Gastroesophageal sphincter (tissue), 4 donors: Measurements from ENCODE around the gene IGFBP2. TPM values are rescaled to one million over a fixed set of nuclear protein-coding genes. Genes with fewer than 3 reads are reported as not detected.
A peak's percentile ranks its signal among the peaks of the same experiment; 100 is the strongest.

Source experiments
- ATAC-seq: fragments of 150-250 bp; one replicate; pipeline ENCODE4 v1.9.1; 2016; ENCODE audit warnings: mild to moderate bottlenecking, moderate library complexity
- H3K27ac ChIP-seq, 4 donors: fragments of 200-600 bp; sonication (generic) in 3 of 4; 1 replicate in 3 of 4; 2 replicates in 1 of 4; pipeline ENCODE4 v1.5.1; 2016 to 2019
- H3K27me3 ChIP-seq: fragments of 200-600 bp; sonication (generic); one replicate; pipeline ENCODE4 v1.5.1; 2019
- H3K36me3 ChIP-seq, 2 donors: fragments of 200-600 bp; sonication (generic); one replicate each; pipeline ENCODE4 v1.5.1; 2019; ENCODE audit warnings: control low read depth in 1 of 2
- H3K4me1 ChIP-seq, 3 donors: fragments of 200-600 bp; sonication (generic); 1 replicate in 2 of 3; 2 replicates in 1 of 3; pipeline ENCODE4 v1.5.1; 2016 to 2019; ENCODE audit warnings: control low read depth in 2 of 3
- H3K4me3 ChIP-seq, 2 donors: fragments of 200-600 bp; sonication (generic); one replicate each; pipeline ENCODE4 v1.5.1; 2019; ENCODE audit warnings: mild to moderate bottlenecking in 1 of 2, moderate library complexity in 1 of 2
- H3K9me3 ChIP-seq, 3 donors: fragments of 200-600 bp; sonication (generic); one replicate each; pipeline ENCODE4 v1.5.1; 2017 to 2019; ENCODE audit warnings: control low read depth in 2 of 3
- CTCF ChIP-seq, 4 experiments: fragments of 200-600 bp in 2 of 4; fragments of 450-650 bp in 2 of 4; sonication (generic) in 1 of 4; IDR thresholded peaks; one replicate each; pipeline ENCODE4 v1.5.1; 2017 to 2019; ENCODE audit warnings: antibody characterized with exemption in 4 of 4, mild to moderate bottlenecking in 2 of 4, moderate library complexity in 2 of 4
- EP300 ChIP-seq: sonication (generic); formaldehyde crosslinking; IDR thresholded peaks from one replicate; pipeline ENCODE4 v1.6.1; 2017; ENCODE audit warnings: antibody characterized with exemption, mild to moderate bottlenecking
- POLR2A ChIP-seq, 2 donors: fragments of 450-650 bp; IDR thresholded peaks; one replicate each; pipeline ENCODE4 v1.6.1; 2017; ENCODE audit warnings: antibody characterized with exemption in 2 of 2, mild to moderate bottlenecking in 2 of 2, moderate library complexity in 1 of 2
- POLR2AphosphoS5 ChIP-seq: sonication (generic); formaldehyde crosslinking; IDR thresholded peaks from one replicate; pipeline ENCODE4 v1.6.1; 2017; ENCODE audit warnings: antibody characterized with exemption
- WGBS, 2 donors: methylation state at CpG; one replicate each; pipeline ENCODE4 v1.1.5; 2018; ENCODE audit warnings: low coverage in 1 of 2; 5-methylcytosine and 5-hydroxymethylcytosine counted together
- total RNA-seq, 4 donors: library from RNA; depleted of rRNA; stranded (reverse); fragments of >200 nt; gene quantifications; one replicate each; pipeline ENCODE4 v1.1.0, GENCODE V29; 2016

Gene IGFBP2
- total RNA-seq, 4 donors from 2014 or later = 137 to 449 (median 301) TPM

GRCh38 chr2:216700781-216701180, 67.6 kb downstream of the IGFBP2 start:
- no peaks in the 10 kb centered on the region for H3K9me3 ChIP-seq
- H3K27ac ChIP-seq = peak overlapping the region; percentile 62 to 93 (median 72)
- no peak for TF ChIP-seq EP300
- TF ChIP-seq POLR2AphosphoS5 = no peak
- TF ChIP-seq POLR2A (IDR thresholded peaks at IDR 0.05) = no peak
- TF ChIP-seq CTCF (IDR thresholded peaks at IDR 0.05) = no peak
- H3K4me3 ChIP-seq = no peak overlapping the region
- WGBS, 2 donors = 27 to 42% methylated on average over 5 of the region's 5 CpGs
- ATAC-seq = no peak
- H3K4me1 ChIP-seq = peaks cover 0 to 59% (median 5%) of the 10 kb centered on the region in 3 donors
- H3K27me3 ChIP-seq = no peaks in the 10 kb centered on the region
- H3K36me3 ChIP-seq = no peaks in the 10 kb centered on the region

GRCh38 chr2:216701544-216701943, 68.3 kb downstream of the IGFBP2 start:
- H3K27me3 ChIP-seq = no peaks in the 10 kb centered on the region
- H3K27ac ChIP-seq = peak overlapping the region in 1 of 4 donors; percentile 93
- 89 to 95% methylated on average over 4 to 6 of the region's 7 CpGs for WGBS, 2 donors
- H3K36me3 ChIP-seq = no peaks in the 10 kb centered on the region
- H3K4me3 ChIP-seq = no peak overlapping the region
- peaks cover 0 to 52% (median 5%) of the 10 kb centered on the region in 3 donors for H3K4me1 ChIP-seq
- H3K9me3 ChIP-seq = no peaks in the 10 kb centered on the region
- ATAC-seq = no peak
- TF ChIP-seq POLR2AphosphoS5 (no peak), EP300 (no peak), POLR2A (IDR thresholded peaks at IDR 0.05) (no peak), CTCF (IDR thresholded peaks at IDR 0.05) (no peak)

GRCh38 chr2:216702756-216703155, 69.5 kb downstream of the IGFBP2 start:
- Histone ChIP-seq H3K27ac (no peak overlapping the region), H3K36me3 (no peaks in the 10 kb centered on the region), H3K9me3 (no peaks in the 10 kb centered on the region), H3K27me3 (no peaks in the 10 kb centered on the region), H3K4me3 (no peak overlapping the region), H3K4me1 (peaks cover 0 to 39% (median 5%) of the 10 kb centered on the region in 3 donors)
- no peak for ATAC-seq
- TF ChIP-seq CTCF (IDR thresholded peaks at IDR 0.05) (no peak), POLR2A (IDR thresholded peaks at IDR 0.05) (no peak), EP300 (no peak), POLR2AphosphoS5 (no peak)
- WGBS, 2 donors = 67% methylated on average over 1 of the region's 1 CpG; no CpG with 5 or more reads in 1 of the 2 donors

- Histone ChIP-seq H3K4me3 (no peak overlapping the region), H3K27ac (peak overlapping the region; percentile 4 to 85 (median 76)), H3K36me3 (no peaks in the 10 kb centered on the region), H3K9me3 (no peaks in the 10 kb centered on the region), H3K27me3 (no peaks in the 10 kb centered on the region), H3K4me1 (peaks cover 5 to 48% (median 12%) of the 10 kb centered on the region in 3 donors)
- peak; percentile 73 for ATAC-seq
- 23 to 26% methylated on average over 3 to 7 of the region's 11 CpGs for WGBS, 2 donors
- TF ChIP-seq POLR2AphosphoS5 = peak; percentile 29
- no peak for TF ChIP-seq EP300
- no peak for TF ChIP-seq CTCF (IDR thresholded peaks at IDR 0.05)
- no peak for TF ChIP-seq POLR2A (IDR thresholded peaks at IDR 0.05)
Observed at GRCh38 chr2:216710551-216711301, 77.5 kb downstream of the IGFBP2 start.

GRCh38 chr2:216711348-216711747, 78.1 kb downstream of the IGFBP2 start:
- no peak for ATAC-seq
- 57 to 69% methylated on average over 6 to 7 of the region's 8 CpGs for WGBS, 2 donors
- no peaks in the 10 kb centered on the region for H3K36me3 ChIP-seq
- H3K4me3 ChIP-seq = no peak overlapping the region
- H3K27me3 ChIP-seq = no peaks in the 10 kb centered on the region
- H3K9me3 ChIP-seq = no peaks in the 10 kb centered on the region
- TF ChIP-seq POLR2A (IDR thresholded peaks at IDR 0.05) (no peak), CTCF (IDR thresholded peaks at IDR 0.05) (no peak), POLR2AphosphoS5 (no peak), EP300 (no peak)
- peak overlapping the region; percentile 4 to 85 (median 76) for H3K27ac ChIP-seq
- H3K4me1 ChIP-seq = peaks cover 5 to 53% (median 12%) of the 10 kb centered on the region in 3 donors
